ENCODE results near the gene PTPRE.
"Not testable (repeated sequence)": the region's sequence is repeated elsewhere in the genome, so short reads cannot be mapped to it uniquely, and the experiment has no call there.

The PTPRE gene

DNA sequence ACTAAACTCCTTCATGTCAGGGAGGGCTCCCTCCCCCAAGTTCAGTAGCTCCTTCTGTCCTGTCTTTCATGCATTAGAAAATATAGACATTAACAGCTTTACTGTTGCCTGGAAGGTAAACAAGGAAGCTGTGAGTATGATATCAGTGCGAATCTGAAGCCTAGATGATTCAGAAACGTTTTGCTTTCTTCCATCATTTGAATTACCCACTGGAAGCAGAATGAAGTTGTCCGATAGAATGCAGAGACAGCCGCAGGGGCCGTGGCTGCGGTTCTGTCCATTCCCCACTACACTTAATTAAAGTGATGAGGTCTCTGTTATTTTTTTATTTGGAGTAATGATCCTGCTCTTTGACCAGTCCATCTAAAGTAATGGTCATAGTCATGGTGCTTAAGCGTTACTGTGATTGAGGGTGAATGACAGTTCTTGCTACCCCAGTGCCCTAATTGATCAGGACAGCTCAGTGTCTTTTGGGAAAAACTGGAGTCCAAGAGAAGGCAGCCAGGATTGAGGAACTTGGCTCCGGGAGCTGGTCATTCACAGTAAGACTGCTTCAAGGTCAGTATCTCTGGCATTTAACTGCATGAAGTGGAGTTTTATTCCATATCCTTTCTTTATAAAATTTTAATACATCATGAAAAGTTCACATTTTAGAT is 69.9 kb downstream of the PTPRE start:
- in situ Hi-C loops (cut with MboI; ENCODE audit: low sequenced_read_pairs), result no loop called here

DNA sequence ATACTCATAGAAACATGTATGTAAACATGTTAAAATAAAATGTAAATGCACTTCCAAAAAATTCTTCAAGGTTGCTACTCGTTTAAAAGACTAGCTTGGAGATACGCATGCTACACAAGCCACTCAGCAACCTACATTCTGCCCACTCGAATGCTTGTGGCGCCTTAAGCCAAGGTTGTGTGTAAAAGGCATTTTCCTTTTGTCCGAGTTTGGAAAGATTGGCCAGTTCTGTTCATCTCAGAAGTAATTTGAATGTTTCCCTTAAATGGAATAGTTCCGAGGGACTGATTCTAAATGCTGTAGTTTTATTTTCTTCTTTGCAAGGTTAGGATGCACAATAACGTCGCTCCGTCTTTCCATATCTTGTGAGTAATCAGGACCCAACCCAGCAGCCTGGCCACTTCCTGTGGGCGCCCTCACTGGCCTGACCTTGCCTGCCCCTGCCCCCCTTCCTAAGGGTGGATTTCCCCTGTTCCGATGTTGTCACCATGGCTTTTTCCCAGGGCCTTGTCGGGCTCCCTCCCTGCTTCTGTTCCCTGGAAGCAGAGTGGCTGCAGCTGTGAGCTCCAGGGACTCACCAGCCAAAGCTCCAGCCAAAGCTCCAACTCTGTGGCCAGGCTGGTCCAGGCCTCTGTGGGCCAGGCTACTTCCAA is 70.6 kb downstream of the PTPRE start:
- in situ Hi-C loops (cut with MboI; ENCODE audit: low sequenced_read_pairs), result no loop called here

DNA sequence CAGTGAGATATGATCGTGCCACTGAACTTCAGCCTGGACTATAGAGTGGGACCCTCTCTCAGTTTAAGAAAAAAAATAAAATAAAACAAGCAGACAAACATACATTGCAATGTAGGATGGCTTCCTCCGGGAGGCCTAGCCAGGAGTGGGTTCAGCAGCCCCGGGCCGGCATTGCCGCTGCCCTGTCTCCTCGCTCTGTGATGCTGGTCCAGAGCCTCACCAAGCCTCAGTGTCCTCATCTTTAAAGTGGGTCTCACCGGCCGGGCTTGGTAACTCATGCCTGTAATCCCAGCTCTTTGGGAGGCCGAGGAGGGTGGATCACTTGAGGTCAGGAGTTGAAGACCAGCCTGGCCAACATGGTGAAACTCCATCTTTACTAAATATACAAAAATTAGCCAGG is 71.6 kb downstream of the PTPRE start:
- in situ Hi-C loops (cut with MboI; ENCODE audit: low sequenced_read_pairs), result no loop called here

DNA sequence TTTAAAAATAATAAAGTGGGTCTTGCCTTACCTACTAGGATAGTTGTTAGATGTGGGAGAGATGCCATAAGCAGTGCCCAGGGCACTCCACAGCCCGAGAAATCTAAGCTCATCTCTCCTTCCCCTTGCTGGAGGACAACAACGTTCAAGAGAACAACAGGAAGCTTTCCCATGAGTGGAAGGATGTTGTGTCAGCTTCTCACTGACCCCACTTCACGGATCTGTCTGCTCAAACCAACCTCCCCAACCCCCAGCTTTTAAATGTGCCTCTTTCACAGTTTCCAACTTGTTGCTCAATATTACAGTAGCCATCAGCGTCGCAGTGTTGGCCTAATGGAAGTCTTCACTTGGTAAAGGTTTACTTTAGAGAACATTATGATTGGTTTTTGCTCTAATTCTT is 72.1 kb downstream of the PTPRE start:
- in situ Hi-C loops (cut with MboI; ENCODE audit: low sequenced_read_pairs), result no loop called here

DNA sequence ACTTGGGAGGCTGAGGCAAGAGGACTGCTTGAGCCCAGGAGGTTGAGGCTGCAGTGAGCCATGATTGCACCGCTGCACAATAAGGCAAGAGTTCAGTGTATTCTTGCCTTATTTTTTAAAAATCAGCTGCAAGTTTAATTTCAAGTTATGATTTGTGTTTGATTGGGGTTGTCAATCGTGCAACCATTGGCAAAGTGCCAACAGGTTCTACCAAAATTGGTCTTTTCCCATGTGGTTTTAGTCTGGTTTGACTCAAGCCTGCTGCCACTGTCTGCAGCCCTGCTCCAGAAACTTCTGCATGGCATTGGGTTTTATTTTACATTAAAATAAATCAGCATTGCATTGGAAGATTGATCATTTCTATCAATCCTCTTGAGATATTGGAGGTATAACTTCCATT is 72.7 kb downstream of the PTPRE start:
- in situ Hi-C loops (cut with MboI; ENCODE audit: low sequenced_read_pairs), result no loop called here

DNA sequence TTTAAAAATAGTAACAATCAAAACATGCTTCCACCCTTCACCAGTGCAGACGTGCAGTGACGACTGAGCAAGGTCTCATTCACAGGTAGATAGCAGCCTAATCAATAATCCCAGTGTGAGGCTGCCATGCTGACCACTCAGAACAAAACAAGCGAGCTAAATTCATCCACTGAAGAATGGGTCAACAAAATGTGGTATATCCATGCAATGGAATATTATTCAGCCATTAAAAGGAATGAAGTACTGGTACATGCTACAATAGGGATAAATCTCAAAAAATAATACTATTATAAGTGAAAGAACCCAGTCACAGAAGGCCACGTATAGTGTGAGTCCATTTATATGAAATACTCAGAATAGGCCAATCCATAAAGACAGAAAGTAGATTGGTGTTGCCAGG is 74.0 kb downstream of the PTPRE start:
- in situ Hi-C loops (cut with MboI; ENCODE audit: low sequenced_read_pairs), result no loop called here

DNA sequence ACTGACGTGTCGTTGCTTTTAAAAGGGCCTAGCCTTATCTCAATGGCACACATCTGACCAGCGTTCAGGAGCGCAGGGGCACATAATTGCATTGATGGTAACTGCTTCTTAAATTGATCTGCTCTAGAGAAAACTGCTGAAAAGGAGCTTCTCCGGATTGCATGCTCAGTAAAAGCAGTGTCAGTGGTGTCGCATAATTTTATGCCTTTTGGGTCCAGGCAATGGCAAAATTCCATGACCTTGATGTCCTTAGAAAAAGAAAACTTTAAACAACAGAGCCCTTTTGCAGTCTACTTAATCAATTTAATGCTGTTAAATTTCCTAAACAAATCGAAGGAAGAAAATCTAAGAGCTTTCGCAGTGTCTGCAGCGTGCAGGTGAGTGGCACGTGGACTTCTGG is 75.7 kb downstream of the PTPRE start:
- in situ Hi-C loops (cut with MboI; ENCODE audit: low sequenced_read_pairs), result no loop called here

DNA sequence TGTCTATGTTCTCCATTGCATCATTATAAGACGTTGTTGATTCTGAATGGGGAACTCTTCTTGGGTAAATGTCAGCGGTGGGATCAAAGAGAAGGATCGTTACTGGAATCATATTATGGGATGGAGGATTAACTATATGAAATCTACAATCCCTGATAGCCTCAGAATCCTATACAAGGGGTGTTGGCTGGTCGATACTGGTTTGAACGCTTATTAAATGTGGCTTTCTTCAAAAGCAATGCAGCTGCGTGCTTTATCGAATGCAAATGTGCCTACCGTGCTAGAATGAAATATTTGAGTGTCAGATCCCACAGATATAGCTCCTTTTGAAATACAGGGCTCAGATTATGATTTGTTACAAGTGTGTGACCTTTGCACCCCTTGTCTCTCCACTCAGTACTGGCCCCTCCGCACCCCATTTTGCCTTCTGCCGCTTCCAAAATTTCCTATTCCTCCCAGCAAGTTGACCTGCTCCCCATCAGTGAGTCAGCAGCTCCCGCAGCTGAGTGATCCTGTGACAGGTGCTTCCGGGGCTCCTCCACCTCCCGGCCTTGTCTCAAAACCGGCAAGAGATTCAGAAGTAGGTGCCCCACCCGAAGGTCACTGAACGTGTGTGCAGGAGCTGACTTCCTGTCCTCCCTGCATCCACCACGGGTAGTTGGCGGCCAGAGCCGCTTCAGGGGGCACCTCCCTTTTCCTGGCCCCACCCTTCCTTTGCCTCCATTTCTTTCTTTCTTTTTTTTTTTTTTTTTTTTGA is 76.6 kb downstream of the PTPRE start:
- in situ Hi-C loops (cut with MboI; ENCODE audit: low sequenced_read_pairs), result no loop called here

DNA sequence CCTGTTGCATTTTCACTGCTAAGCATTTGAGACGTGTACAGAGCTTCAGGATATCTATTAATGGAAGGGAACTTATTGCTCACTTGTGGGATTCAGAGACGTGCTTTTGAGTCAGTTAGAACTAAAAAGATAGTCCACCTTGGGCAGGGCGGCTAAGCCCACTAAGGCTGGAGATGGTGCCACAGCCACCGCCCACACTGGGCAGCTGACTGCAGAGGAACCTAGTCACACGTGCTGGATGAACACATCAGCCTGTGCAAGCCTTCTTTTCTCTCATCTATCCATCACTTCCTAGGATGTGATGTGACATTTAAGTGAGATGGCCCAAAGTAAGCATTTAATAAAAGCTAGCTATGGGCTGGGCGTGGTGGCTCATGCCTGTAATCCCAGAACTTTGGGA is 78.0 kb downstream of the PTPRE start:
- in situ Hi-C loops (cut with MboI; ENCODE audit: low sequenced_read_pairs), result no loop called here

DNA sequence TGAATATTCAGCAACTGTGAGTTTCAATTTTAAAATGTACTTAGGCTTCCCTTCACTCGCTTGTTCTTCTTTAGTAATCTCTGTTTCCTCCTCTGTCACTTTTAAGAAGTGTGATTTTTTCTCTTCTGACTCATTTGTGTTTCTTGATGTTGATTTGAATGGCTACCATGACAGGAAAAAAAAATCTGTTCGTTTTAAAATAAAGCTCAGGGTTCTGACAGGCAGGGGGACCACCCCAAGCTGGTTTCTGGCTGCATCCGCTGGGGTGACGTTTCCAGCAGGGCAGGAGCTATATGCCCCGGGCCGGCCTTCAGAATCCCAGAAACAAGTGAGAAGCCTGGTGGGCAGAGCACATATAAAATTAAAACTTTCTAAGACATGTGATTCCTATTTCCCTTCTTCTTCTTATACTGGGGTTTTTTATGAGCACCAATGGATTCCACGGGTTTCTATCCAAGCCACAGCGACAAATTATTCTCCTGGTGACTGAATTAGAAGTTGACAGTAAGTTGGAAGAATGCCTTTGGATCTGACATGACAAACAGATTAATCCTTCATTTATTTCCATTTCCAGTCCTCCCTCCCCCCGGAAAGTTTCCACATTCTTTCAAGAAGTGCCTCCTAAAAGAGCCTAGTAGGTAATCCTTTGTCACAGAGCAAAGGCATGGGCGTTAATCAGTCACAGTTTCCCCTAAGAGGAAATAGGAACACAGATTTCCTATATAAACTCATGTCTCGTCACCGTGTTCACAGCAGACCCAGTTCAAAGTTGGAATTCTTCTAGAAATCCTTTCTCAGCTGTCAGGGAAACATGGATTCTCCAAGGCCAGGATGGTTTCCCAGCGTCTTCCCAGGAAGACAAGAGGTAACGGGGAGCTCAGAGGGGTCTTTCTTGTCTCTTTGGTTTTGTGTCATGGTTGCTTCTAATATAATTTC is 79.9 kb downstream of the PTPRE start:
- in situ Hi-C loops (cut with MboI; ENCODE audit: low sequenced_read_pairs), result no loop called here

DNA sequence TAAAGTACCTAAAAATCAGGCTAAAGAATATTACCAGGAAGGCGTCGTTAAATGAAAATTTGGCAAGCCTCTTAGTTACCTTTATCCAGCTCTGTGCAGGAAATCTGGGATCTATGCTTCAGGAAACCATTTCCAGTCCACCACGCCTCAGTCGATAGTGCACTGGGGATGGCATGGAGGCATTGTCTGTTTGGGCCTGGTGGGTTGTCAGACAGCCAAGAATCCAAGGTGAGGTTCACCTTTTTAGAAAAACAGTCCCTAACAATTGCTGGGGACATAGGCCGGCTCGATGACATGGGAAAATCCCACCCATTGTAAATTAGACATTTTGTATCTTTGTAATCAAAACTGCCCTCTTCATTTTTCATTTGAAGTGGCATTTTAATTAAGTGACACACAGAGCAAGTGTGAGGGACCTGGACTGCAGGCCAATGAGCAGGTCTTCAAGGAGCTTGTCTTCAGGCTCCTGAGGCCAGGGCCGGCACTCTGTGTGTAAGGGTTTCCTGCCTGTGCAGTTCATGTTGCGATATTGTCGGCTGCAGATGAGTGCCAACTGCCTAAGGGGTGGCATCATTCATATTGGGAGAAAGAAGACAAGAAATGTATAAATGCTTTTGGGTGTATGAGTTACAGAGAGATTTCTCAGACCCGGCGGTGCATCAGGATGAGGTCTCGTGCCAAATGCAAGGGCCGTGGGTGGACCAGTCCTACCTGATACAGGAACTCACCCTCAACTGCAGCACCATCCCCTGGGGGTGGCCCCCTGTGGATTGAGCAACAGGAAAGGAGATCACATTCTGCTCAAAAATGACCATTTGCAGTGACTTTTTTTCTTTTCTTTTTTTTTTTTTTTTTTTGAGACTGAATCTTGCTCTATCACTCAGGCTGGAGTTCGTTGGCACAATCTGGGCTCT is 80.8 kb downstream of the PTPRE start:
- in situ Hi-C loops (cut with MboI; ENCODE audit: low sequenced_read_pairs), result no loop called here

DNA sequence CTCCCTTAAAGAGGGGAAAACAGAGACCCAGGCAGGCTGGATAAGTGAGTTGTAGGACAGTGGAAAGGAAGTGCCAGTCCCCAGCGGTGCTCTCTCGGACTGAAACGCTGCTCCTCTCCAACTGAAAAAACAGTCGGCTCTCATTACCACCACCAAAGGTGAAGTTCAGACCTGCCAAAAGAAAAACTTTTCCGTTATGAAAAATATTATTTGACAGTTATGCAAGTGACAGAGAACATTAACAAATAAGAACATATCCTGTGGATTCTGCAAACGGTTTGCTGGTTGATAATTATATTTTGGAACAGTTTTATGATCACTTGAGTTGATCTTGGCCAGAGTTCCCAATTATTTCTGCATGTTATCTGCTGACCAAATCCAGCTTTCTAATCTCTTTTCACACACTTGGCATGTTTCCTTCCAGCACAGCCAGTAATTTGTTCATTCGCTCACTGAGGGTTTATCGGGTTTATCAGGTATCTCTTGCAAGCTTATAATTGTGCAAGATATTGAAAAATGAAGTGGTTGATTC is 82.6 kb downstream of the PTPRE start:
- in situ Hi-C loops (cut with MboI; ENCODE audit: low sequenced_read_pairs), result no loop called here

DNA sequence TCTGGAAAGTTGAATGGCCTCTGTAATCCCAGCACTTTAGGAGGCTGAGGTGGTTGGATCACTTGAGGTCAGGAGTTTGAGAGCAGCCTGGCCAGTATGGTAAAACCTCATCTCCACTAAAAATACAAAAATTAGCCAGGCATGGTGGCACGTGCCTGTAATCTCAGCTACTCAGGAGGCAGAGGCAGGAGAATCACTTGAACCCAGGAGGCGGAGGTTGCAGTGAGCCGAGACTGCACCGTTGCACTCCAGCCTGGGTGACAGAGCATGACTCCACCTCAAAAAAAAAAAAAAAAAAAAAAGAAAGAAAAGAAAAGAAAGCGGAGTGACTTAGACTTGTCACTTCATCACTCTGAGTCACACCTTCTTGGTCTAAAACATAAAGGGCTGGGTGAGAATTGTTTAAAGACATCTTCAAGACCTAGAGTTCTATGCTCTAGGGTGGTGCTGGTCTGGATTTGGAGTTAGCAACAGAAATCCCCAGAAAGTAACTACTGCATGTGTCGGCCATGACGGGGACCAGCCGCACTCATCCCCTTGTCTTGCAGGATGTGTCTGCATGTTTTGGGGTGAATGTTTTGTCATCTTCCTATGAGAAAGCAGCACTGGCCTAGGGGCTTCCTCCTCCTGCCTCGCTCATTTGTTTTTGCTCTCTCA is 83.4 kb downstream of the PTPRE start:
- in situ Hi-C loops (cut with MboI; ENCODE audit: low sequenced_read_pairs), result not testable (repeated sequence)

DNA sequence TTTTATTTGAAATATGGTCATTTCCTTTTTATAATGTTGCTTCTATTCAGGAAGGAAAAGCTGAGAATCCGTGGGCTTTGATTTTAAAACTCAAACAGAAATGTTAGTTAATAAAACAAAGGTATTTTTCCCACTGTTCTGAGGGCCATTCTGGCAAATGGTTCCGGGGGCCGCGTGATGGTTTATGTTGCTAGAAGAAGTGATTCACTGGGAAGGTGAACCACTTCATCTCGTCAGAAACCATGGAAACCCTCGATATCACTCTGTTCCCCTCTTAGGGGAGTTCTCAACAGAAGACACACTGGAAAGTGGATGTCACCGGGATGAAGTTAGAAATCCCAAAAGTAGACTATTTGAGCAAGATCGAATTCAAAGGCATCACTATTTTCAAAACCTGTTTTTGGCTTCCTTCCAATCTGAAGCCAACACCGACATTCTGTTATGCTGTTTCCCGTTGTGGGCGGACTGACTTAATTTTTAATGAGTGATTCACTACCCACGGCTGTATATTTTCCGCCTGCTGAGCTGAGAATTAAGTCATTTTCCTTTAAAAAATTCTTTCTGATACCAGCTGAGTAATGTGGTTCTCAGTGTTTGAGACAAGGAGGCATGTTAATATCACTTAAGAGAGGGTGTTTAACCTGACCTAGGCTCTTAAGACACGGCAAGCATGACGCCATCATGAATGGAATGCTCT is 84.1 kb downstream of the PTPRE start:
- in situ Hi-C loops (cut with MboI; ENCODE audit: low sequenced_read_pairs), result no loop called here

DNA sequence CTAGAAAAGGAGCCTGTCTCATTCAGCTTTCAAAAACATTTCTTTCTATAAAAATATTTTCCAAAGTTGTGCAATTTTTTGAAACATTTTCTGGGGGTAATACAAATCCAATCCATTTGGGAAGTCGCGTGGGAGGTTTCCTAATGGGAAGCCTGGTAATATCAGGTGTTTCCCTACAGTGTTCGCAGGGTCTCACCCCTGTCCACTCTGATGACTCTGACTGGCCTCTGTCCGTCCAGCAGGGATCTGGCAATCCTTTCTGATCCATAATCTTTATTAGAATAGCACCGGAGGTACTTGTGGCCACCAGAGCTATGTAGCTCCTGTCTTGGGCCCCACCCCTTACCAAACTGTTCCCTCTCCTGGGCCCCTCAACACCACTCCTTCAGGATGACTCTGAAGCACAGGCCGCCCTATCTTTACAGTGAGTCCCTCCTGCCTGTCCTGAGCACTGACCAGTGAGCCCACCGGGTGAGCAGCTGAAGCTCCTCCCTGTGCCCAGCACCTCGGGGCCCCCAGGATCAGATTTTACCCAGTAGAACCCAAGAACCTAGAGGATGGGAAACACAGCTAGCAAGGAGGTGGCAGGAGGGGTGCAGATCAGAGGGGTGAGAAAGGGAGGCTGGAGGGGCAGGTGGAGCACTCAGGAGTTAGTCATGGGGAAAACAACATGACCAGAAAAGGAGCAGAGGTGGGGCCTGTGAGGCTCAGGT is 84.8 kb downstream of the PTPRE start:
- in situ Hi-C loops (cut with MboI; ENCODE audit: low sequenced_read_pairs), result no loop called here

DNA sequence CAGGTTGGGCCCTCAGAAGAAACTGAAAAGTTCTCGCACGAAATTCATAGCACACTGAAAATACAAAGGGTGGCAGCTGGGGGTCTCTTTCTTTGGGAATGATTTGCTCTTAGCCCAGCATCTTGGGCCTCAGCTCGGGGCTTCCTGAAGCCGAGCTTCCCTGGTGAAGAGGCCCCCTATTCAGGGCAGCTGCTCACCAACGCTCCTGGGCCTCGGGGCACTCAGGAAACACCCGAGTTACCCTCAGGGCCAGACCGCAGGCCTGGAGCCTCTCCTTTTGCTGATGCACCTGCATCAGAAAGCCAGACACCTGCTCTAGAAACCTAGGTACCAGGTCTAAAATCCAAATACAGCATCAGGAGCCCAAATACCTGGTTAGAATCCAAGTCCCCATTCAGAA is 85.5 kb downstream of the PTPRE start:
- in situ Hi-C loops (cut with MboI; ENCODE audit: low sequenced_read_pairs), result no loop called here

DNA sequence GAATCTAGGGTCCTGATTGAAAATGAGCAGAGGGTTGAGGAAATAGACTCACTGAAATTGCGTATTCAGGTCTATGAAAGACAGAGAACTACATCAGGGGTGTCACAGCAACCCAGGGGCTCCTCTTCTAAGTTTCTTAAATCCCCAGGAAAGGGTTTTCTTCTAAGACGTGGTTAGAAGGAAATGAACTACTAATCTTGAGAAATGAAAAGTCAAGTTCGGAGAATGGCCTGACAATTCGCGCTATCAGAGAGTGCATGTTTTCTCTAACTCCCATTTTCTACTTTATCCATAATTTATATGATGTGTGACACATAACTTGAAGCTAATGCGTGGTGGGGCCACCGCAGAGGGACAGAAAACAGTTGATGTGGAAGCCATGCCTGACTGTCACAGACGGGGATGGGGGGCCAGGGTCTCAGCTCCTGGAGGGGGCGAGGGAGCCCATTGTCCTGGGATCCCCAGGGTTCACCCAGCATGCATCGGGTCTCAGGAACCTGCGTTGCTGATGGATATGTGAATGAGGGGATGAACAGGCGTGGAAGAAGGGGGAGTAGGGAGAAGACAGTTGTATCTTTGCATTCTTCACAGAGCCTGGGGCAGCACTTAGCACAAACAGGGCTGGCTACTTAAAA is 86.3 kb downstream of the PTPRE start:
- in situ Hi-C loops (cut with MboI; ENCODE audit: low sequenced_read_pairs), result no loop called here

DNA sequence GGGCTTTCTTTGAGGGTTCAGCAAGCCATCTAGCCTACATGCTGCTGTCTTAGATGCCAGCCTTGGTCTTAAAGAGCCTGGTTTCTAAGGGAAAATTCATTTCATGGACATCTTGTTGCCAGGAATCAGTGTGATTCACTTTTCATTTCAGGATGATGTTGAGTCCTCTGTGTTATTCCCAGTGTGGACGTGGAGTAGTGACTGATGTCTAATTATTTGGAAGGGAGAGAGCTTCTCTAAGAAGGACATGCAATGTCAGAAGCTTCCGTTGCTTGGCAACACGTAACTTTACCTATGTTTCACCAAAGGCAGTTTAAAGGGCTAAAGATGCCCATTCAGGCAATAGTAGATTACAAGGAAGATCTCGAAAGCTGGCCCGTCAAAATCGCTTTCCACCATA is 89.0 kb downstream of the PTPRE start:
- in situ Hi-C loops (cut with MboI; ENCODE audit: low sequenced_read_pairs), result no loop called here
